Testis (tissue), 3 donors: ENCODE results near the gene TMEM123. TPM values are rescaled to one million over a fixed set of nuclear protein-coding genes. Genes with fewer than 3 reads are reported as not detected.
A peak's percentile ranks its signal among the peaks of the same experiment; 100 is the strongest.

Source experiments
- DNase-seq: peaks from one replicate; pipeline ENCODE4 v3.0.0-alpha.2; 2019
- H3K27ac ChIP-seq, 2 donors: fragments of 200-600 bp; sonication (generic); one replicate each; pipeline ENCODE4 v1.5.1; 2019
- H3K27me3 ChIP-seq: fragments of 200-600 bp; sonication (generic); one replicate; pipeline ENCODE4 v1.5.1; 2019
- H3K36me3 ChIP-seq: fragments of 200-600 bp; sonication (generic); one replicate; pipeline ENCODE4 v1.5.1; 2017; ENCODE audit warnings: low read depth; ENCODE audit errors: missing control alignments
- H3K4me1 ChIP-seq: fragments of 200-600 bp; sonication (generic); one replicate; pipeline ENCODE4 v1.5.1; 2019
- H3K4me3 ChIP-seq, 2 donors: fragments of 200-600 bp; sonication (generic); one replicate each; pipeline ENCODE4 v1.5.1; 2017 to 2019
- H3K9me3 ChIP-seq: fragments of 200-600 bp; sonication (generic); one replicate; pipeline ENCODE4 v1.5.1; 2017
- CTCF ChIP-seq, 3 experiments: fragments of 450-650 bp in 2 of 3; fragments of 200-600 bp in 1 of 3; sonication (generic) in 1 of 3; IDR thresholded peaks; one replicate each; pipeline ENCODE4 v1.5.1; 2016 to 2019; ENCODE audit warnings: antibody characterized with exemption in 3 of 3, mild to moderate bottlenecking in 2 of 3, moderate library complexity in 1 of 3
- POLR2A ChIP-seq: fragments of 450-650 bp; IDR thresholded peaks from one replicate; pipeline ENCODE4 v1.6.1; 2017; ENCODE audit warnings: antibody characterized with exemption, mild to moderate bottlenecking, moderate library complexity
- WGBS, 2 donors: methylation state at CpG; one replicate each; pipeline ENCODE4 v1.1.5; 2018; 5-methylcytosine and 5-hydroxymethylcytosine counted together
- intact Hi-C: fragments of 100-400 bp; cut with DNase I; formaldehyde crosslinking; loops from one replicate; pipeline ENCODE4 v1.15.1; 2023; ENCODE audit warnings: low total_unique reads
- polyA plus RNA-seq: library from polyadenylated mRNA; stranded (reverse); fragments of 350-450 nt; fragmentation: Illumina TruSeq; extraction: RNeasy Lipid Tissue Mini Kit (QIAGEN cat#74804); gene quantifications from one replicate; pipeline ENCODE4 v1.2.3, GENCODE V29; 2014; ENCODE audit warnings: low read depth, low replicate concordance; ENCODE audit not compliant: insufficient read depth
- total RNA-seq, 2 donors: library from RNA; depleted of rRNA; stranded (reverse); fragments of >200 nt; gene quantifications; one replicate each; pipeline ENCODE4 v1.2.3, GENCODE V29; 2016

TMEM123 gene
- total and polyA plus RNA-seq, 3 donors from 2014 or later: 137 to 218 (median 177) TPM

DNA sequence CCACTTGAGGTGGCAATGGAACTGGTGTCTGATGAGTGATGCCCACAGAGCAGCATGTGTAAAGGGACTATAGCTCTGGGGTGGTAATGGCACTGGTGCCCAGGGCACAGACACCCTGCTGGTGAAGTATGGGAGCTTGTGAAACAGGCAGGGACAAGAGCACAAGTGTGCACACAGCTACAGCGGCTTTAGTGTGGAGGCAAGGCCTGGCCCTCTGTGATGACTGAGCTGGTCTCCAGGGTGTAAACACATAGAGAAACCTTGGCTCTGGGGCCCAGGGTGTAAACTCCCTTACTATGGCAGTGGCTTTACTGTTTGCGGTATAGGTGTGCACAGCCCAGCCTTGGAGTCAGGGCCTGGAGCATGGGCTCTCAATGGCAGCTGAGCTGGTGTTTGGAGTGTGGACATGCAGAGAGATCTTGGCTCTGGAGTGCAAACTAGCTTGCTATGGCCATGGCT lies 59.3 kb downstream of the TMEM123 start:
- H3K27ac ChIP-seq: no peak overlapping the region
- H3K36me3 ChIP-seq: no peaks in the 10 kb centered on the region
- TF ChIP-seq CTCF (IDR thresholded peaks at IDR 0.05) (no peak), POLR2A (no peak)
- H3K9me3 ChIP-seq: no peaks in the 10 kb centered on the region
- intact Hi-C loops: no loop called here
- DNase-seq: no peak
- H3K27me3 ChIP-seq: no peaks in the 10 kb centered on the region
- no peaks in the 10 kb centered on the region for H3K4me1 ChIP-seq
- H3K4me3 ChIP-seq: no peak overlapping the region
- WGBS, 2 donors: 88 to 100% methylated on average over 1 to 2 of the region's 2 CpGs

DNA sequence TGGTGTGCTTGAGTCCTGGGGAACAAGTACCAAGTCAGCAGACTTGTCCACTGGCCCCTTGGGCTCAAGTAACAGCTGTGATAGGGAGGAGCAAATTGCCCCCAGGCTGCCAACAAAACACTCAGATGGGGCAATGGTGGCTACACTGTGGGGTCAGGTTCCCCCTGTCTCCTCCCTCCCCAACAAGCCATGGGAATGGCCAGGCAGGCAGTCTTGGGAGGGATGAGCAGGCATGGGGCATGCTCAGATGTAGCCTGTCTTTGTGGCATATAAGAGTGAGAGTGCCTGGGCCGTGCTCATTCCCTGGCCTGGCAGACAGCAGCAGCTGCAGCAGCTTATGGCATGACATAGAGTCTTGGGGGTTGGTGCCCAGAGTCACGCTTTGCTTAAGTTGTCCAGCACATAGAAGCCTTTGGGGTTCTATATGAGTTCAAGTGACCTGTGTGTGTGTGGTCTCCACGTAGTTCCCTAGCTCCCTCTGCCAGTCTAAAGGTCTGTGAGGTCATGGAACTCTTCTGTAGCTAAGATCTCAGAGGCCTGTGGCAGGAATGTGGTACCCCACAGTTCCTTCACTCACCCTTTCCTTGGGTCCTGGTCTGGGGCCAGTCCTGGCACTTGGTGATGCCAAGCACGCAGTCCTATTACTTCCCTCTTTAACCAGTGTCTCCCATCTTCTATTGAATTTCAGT lies 60.9 kb downstream of the TMEM123 start:
- Histone ChIP-seq H3K4me1 (no peaks in the 10 kb centered on the region), H3K27ac (no peak overlapping the region), H3K4me3 (no peak overlapping the region), H3K36me3 (no peaks in the 10 kb centered on the region), H3K9me3 (no peaks in the 10 kb centered on the region), H3K27me3 (no peaks in the 10 kb centered on the region)
- TF ChIP-seq CTCF (IDR thresholded peaks at IDR 0.05) (no peak), POLR2A (no peak)
- no peak for DNase-seq
- 83 to 91% methylated on average over 3 to 4 of the region's 4 CpGs for WGBS, 2 donors
- intact Hi-C loops: no loop called here

- Histone ChIP-seq H3K27ac (no peak overlapping the region), H3K36me3 (no peaks in the 10 kb centered on the region)
- intact Hi-C loops: no loop called here
Observed at GRCh38 chr11:102390667-102391465, 61.7 kb downstream of the TMEM123 start.

DNA sequence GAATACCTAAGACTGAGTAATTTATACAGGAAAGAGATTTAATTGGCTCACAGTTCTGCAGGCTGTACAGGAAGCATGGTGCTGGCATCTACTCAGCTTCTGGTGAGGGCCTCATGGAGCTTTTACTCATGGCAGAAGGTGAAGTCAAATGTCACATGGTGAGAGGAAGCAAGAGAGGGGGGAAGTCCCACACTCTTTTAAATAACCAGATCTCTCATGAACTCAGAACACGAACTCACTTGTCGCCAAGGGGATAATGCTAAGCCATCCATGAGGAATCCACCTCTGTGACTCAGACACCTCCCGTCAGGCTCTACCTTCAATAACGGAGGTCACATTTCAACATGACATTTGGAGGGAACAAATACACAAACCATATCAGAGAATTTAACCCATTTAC lies 63.3 kb downstream of the TMEM123 start:
- 91 to 98% methylated on average over 4 of the region's 4 CpGs for WGBS, 2 donors

More at GRCh38 chr11:102390667-102391465, 61.7 kb downstream of the TMEM123 start:
- H3K9me3 ChIP-seq: no peaks in the 10 kb centered on the region
- DNase-seq: peak; percentile 77
- H3K4me3 ChIP-seq: no peak overlapping the region
- no peaks in the 10 kb centered on the region for H3K27me3 ChIP-seq
- WGBS, 2 donors: 80% methylated on average over 11 to 12 of the region's 12 CpGs
- no peaks in the 10 kb centered on the region for H3K4me1 ChIP-seq
- TF ChIP-seq POLR2A (no peak), CTCF (IDR thresholded peaks at IDR 0.05) (peak; percentile 56 to 75 (median 66))

More for the DNA sequence above, 63.3 kb downstream of the TMEM123 start:
- Histone ChIP-seq H3K36me3 (no peaks in the 10 kb centered on the region), H3K9me3 (no peaks in the 10 kb centered on the region), H3K4me1 (peaks cover 15% of the 10 kb centered on the region), H3K27me3 (no peaks in the 10 kb centered on the region), H3K4me3 (no peak overlapping the region), H3K27ac (no peak overlapping the region)
- TF ChIP-seq POLR2A: no peak
- no peak for TF ChIP-seq CTCF (IDR thresholded peaks at IDR 0.05)
- no peak for DNase-seq
- intact Hi-C loops: no loop called here
